NCI-H1092 treated with DMSO at 0.1 percent for 48 hours (cell line): Measurements from ENCODE around the gene RBMS1.
"Not testable (repeated sequence)": the region's sequence is repeated elsewhere in the genome, so short reads cannot be mapped to it uniquely, and the experiment has no call there.

ENCODE experiments used
- DNase-seq: peaks from one replicate; lab custom pipeline; 2025; lab: John Stamatoyannopoulos, UW

RBMS1 gene

DNA sequence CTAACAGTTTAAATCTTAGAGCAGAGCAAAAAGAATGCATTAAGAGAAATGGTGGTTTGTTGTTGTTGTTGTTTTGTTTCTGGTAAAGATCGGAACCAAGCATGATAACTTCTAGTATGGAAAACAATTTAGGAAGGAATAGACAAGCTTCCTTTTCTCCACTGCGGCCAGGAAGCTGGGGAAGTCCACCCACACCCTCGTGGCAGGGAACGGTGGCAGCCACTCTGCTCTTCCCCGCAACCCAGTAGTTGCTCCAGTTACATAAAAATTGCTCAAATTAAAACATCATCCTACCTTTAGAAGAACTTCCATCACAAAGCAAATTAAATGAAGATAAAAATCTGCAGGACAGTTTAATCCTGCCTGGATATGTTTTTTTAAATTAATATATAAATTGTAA is 113.0 kb downstream of the RBMS1 start:
- no peak for DNase-seq

DNA sequence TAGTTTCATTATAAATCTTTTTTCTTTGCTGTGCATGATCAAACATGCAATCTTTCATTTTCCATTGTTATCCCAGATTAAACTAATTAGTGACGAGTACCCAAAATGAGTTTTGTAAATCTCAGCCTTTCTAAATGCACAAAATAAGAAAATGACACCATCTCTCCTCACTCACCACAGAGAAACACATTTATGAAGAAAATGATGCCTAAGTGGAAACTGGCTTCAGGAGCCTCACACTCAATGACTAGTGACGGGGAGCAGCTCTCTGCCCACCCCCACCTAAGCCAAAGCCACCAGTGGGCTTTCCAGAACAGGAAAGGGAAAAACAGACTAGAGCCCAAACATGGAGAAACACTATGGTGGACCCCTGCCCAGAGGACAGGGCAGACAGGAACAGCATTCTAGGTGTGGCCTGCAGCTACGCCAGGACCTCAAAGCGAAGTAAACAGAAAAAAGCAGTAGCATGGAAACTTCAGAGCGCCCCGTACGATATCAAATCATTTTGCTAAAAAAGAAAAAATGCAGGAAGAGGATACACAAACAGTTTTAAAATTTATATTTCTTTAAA is 113.5 kb downstream of the RBMS1 start:
- DNase-seq: no peak

DNA sequence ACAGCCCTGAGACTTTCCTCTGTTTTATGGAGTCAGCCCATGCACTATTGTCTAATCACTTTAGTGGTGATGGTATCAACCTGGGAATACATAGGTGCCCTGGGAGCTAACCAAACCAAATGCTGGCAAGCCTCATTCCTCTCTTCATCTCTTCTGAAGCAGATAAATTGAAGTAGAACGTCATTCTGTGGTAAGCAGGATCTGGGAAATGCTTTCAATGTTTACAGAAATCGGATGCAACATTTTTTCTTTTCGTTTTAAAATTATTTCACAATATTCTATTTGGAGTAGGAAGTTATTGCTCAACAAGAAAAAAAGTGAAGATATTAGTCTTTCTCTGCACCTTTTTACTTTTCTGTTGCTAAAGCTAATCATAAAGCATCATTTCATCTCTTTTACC is 114.2 kb downstream of the RBMS1 start:
- DNase-seq: no peak

DNA sequence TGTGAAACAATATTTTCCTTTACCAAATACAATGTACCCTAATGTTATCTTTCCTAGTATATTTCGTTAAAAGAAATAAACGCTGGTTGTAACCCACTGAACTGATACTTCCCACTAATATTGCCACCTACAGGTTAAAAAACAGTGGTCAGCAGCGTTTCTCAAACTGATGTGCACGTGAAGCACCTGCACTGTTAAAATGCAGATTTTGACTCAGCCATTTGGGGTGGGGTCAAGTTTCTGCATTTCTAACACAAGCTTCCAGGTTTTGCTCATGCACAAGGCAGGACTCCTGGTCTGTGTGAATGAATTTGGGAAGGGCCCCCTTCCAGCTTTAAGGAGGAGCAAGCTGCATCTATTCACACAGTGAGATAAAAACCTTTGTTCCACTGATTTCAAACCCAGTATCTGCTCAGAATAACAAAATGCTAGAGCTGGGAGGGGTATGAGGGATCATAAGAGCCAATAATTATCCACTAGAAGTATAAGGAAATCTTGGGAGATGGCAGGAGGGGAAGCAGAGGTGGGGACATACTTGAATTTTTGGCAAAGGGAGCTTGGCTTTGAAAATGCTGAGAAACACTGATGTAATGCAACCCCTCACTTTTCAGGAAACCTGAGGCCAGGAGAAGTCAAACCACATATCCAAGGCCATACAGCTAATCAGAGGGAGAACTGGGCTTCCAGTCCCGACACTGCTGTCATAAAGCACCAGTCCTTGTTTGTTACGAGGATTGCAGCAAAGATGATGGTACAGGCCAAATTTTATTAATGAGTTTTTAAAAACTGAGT is 116.2 kb downstream of the RBMS1 start:
- DNase-seq: no peak

DNA sequence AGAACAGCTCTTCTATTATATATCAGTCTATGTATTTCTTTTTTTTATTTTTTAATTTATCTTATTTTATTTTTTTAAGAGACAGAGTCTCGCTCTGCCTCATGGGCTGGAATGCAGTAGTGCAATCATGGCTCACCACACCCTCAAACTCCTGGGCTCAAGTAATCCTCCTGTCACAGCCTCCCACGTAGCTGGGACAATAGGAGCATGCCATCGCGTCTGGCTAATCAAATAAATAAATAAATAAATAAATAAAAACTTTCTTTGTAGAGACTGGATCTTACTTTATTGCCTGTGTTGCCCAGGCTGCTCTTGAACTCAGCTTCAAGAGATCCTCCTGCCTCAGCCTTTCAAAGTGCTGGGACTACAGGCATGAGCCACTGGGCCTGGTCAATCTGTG is 117.0 kb downstream of the RBMS1 start:
- DNase-seq: no peak

DNA sequence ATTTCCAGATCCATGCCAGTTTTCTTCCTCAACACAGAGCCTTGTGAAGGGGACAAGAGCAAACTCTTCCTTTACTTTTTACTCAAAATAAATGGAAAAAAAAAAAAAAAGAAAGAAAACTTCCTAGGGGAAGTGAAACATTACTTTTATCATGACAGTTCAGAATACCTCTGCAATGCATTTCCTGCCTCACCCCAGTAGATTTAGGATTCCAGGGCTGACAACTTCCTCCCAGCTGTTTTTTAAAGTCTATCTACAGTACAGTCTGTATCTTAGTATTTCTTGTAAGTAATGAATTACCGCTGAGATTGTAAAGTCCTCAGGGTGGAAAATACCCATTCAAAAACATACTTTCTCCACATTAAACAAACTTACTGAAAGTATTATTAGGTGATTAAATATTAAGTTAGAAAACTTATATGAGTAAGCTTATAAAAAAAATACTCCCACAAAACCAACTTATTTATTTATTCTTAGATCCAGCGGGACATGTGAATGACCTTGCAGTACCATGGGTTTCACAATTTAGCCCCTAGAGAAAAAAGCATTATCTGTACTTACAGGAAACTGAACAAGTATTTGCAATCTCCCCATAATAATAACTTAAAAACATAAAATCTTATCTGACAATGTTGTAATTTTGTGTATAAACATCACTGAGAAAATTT is 117.7 kb downstream of the RBMS1 start:
- no peak for DNase-seq

DNA sequence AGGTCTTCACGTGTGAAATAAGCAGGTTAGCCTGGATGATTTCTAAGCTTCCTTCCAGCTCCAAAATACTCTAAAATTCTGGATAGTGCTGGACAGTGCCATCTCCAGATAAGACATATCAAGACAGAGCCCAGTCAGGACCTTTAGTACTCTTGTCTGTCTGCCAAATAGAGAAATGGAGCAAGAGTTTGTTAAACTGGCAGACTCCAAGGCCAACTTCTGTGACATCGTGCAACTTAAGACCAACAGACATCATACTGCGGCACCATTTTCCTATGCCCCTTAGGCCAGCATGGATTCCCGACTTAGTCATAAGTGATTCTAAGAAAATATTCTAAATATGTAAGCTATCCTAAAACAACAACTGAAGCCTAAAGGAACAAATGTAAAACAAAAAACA is 118.6 kb downstream of the RBMS1 start:
- no peak for DNase-seq

DNA sequence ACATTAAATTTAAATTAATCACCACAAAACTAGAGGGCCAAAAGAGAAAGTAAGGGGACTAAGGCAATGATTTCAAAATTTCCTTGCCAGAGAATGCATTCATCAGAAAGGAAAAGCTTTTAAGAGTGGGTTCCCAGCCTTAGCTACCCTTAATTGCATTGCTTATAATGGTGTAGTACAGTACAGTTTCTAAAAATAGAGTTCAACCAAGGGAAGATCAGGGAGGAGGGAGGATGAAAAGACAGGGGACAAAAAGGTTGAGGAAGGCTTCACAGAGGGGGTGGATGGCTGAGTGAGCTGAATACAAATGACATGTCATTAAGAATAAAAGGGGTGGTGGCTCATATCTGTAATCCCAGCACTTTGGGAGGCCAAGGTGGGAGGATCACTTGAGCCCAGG is 119.9 kb downstream of the RBMS1 start:
- DNase-seq: no peak

DNA sequence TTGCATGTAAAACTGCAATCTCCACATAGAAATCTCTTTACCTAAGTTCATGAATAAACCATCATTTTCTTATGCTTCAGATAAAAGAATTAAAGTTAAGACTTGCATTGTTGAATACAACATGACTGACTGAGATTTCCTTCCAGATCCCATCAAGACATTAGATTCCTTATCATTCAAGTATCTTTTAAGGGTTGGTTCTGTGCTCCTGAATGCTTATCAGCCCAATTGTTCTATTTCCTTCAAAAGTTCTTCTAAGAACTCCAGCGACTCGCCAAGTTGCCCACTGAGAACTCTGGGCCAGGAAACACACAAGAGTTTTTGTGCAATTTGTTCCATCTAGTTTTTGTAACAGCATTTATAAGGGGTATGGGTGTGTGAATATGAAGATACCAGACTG is 120.3 kb downstream of the RBMS1 start:
- no peak for DNase-seq

DNA sequence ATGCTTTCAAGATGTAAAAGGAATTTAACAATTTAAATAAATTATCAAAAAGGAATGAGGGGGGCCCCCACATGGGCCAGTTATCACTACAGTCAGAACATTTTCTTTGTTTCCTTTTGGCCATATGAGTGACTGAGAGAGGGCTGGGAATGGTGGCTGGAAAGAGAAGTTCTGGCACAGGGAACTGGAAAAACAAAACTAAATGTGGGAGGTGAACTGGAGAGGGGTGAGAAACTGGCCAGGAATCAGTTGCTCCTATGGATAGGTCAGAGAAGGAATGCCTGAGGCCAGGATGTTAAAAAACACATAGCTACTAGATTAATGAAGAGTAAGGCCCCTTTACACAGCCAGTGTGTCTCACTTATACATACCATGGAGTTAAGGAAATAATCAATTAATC is 121.0 kb downstream of the RBMS1 start:
- no peak for DNase-seq

DNA sequence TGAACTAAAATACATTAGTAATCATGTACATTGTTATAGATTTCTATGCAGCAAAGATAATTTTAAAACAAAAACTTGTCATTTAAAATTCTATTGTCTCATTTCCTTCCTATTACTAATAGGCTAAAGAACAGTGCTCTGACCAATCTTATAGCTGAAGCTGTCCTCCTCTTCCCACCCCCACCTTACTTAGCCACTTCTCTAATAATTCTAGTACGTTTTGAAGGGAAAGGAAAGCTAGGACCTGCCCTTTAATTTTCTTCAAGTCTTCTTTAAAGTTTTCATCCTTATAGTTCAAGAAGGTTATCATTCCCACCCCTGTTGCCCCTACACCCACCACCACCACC is 121.6 kb downstream of the RBMS1 start:
- DNase-seq: no peak

DNA sequence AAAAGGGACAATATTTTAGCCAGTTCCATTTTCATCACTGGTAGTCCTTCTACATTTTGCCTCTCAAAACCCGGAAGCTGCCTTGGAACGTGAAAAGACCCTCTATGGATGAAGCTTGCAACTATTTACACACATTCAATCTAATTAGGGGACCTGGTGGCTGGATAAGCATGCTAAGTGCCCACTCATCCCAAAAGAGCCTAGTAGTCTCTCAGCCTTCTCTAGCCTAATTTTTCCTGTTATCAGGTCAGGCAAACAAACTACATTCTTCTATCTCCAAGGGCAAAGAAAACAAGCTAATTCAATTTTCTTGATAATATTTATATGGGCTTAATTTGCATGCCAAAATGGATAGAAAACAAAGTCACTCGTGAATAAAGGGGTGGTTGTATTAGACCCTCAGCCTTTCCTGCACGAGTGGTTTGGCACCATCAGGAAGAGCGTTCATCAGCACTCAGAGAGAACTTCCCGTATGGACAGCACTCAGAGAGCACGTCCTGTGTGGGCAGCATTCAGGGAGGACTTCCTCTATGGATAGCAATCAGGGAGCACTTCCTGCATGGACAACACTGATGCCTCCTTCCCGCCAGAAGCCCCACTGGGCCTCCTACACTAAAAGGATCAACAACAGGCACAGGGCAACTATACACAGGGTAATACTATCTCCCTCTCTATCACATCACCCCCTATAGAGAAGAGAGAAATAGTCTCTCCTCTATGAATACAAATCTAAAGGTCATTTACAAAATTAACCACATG is 122.2 kb downstream of the RBMS1 start:
- peak; percentile 32 for DNase-seq

DNA sequence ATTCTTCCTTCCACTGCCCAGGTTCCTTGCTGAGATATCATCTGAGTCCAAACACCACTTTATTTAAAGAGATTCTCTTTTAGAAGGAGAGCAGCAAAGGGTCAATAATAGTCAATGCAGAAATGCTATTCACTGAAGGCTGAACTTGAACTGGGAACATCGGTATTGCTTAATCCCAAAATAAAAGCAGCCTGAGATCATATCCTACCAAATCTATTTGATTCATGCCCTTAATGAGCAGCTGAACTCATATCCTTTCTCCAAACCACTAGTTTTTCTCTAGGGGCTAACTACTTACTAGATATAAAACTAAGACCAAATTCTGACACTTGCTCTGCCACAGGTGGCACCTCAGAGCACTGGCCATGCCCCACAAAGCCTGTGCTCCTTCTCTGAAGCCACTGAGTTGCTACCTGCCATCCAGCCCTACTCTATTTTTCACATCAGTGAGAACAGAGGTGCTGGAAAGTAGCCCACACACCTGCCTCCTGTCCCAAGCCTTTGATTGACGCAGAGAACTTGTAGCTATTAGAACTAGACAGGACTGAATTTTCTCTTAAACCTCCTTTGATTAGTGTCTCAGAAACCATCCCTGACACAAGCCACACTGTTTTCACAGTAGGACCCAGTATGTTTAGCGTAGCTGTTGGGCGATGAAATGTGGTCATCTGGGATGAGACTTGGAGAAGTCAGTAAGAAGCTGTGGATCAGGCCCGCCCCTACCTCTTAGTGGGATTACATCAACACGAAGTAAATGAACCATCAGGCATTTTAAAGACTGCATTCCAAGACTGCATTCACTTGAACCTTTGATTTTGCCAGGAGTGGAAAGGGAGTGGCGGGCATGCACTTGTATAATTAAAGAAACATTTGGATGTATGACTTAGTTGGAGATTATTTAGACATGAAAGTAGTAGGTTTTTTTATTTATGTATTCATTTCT is 124.3 kb downstream of the RBMS1 start:
- no peak for DNase-seq

DNA sequence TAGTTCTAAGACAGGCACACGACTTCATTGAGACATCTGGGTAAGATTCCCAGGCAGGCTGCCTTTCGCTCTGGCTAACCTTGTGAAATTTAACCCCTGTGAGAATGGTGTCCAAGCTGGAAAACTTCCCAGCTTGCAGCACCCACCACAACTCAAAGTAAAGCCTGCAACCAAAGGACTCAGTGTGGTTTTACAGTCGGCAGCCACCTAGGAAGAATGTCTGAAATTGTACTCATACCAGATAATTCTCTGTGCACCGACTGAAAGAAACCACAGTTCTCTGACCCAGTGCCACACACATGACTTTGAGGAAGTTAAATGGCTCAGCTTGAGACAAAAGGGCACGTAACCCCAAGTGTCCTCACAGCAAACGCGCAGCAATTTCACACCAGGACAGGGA is 125.7 kb downstream of the RBMS1 start:
- DNase-seq: no peak

DNA sequence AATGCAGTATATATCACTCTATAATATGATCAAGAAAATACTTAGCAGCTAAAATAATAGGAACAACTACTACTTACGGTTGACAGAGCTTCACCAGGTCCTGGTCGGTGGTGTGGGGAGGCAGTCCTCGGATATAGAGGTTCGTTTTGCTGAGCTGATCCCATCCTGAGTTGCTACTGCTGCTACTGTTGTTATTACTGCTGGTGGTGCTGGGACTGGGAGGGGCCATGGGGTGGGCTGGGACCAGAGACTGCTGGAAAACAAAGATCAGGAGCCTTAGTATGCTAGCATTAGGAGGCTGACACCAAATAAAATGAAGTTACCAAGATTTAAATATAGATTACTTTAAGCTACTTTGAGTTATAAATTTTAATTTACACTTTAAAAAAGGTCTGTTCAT is 126.5 kb downstream of the RBMS1 start:
- DNase-seq: not testable (repeated sequence)

DNA sequence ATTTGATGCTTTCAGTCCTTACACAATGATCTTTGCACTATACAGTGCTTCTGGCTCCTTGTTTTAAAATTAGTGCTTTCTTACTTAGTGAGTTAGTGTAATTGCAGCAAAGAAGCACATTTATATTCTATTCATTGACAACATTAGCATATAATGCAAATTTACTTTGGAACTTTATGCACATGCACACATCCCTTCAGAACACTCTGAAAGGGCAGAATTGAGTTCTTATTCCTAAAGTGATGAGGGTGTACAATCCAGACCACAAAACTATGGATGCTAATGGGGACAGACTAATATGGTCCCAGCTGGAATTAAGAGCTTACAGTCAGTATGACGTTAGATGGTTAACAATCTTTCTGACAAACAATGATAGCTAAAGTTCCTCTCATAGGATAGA is 127.1 kb downstream of the RBMS1 start:
- DNase-seq: no peak

DNA sequence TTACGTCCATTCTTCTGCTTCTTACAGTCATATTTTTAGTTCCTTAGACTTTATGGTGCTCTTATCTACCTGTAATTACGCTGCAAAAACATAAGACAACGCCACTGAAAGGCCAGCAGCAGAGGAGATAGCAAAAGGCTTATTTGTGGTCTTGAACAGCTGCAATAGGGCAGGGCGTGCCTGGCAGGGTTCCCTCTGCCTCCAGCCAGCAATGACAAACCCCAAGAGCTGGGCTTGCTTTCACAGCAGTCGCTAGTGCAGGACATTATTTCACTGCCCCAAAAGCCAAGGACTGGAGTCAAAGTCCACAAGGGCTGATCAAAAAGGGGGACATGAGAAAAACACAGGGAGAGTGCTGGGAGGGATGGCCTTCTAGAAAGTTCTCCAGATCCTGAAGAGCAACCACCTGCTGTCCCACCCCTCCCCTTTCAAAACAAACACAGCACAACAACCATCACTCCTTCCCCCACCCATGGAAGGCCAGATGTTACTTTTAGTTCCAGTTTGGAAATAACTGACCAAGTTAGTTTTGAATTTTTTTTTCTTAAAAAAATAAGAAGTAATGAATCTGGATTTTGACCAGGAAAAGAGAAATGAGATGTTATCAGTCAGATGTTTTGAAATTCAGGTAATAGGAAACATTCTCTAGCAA is 127.8 kb downstream of the RBMS1 start:
- no peak for DNase-seq

DNA sequence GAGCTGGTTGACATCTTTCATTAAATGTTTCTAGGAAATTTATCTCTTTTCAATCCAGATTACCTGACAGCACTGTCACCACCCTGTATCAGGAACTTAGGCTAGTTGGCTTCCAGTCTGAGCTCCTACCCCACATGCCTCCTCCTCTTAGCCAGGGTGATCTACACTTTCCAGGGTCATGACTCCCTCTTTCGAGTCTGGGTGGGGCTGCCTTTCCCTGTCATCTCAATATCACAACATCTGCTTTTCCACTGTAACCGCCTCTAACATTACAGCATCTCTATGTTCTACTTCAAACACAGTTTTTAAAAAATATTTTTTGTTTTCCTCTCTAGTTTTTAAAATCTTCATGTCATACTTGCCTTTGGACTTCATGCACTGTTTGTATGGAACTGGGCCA is 129.2 kb downstream of the RBMS1 start:
- no peak for DNase-seq

DNA sequence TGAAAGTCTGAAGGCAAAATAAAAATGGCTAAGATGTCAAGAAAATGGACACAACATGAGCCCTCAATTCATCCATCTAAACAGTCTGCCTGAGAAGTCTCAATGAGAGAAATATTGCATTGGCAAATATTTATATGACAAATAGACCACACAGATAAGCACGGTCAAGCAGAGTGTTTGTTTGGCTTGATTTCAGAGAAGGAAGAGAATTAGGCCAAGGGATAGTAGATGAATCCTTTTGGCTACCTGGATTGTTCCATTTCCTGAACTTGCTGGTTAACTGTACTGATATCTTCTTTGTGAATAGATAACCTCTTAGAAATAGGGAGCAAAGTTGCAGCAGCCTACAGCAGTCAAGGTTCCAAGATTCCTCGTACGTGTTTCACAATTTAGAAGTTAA is 129.6 kb downstream of the RBMS1 start:
- DNase-seq: no peak

DNA sequence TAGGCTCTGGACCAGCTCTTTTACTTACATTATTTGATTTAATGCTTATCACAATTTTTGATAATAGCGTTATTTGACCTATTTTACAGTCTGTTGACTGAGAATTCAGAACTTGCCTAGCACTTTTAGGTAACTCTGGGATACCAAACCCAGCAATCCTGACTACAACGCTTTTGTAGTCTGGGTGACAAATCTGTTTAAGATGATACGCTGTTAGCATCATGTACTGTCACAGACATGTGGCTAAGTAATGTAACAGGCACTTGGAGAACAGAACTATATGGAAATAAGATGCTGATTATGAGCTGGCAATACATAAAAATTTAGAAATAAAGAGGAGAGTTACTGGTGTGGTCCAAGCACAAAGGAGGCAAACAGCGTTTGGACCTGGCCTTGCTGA is 130.6 kb downstream of the RBMS1 start:
- DNase-seq: no peak

DNA sequence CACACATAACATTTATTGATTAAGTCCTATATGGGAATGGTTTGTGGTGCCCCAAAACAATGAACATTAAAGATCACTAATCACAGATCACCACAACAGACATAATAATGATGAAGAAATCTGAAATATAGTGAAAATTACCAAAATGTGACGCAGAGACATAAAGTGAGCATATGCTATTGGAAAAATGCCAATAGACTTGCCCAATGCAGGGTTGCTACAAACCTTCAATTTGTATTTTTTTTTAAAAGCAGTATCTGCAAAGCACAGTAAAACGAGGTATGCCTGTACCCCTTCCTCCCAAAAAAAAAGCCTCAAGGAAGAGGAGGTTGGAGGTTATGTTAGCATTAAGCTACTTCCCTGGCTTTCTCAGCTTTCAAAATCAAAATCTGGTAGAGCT is 131.1 kb downstream of the RBMS1 start:
- no peak for DNase-seq
